Ishikawa (cell line): ENCODE measurements around the gene B4GALT5.

Experiments
- CEBPB ChIP-seq: IDR thresholded peaks from 2 replicates; pipeline ENCODE4 v1.6.1; 2012
- CREB1 ChIP-seq: IDR thresholded peaks from 2 replicates; pipeline ENCODE4 v1.6.1; 2012; ENCODE audit warnings: low read depth
- EGR1 ChIP-seq: IDR thresholded peaks from 2 replicates; pipeline ENCODE4 v1.6.1; 2012
- EP300 ChIP-seq: IDR thresholded peaks from 2 replicates; pipeline ENCODE4 v1.6.1; 2012; ENCODE audit warnings: borderline replicate concordance
- FOXM1 ChIP-seq: IDR thresholded peaks from 2 replicates; pipeline ENCODE4 v1.6.1; 2012; ENCODE audit warnings: low read depth, borderline replicate concordance
- NFIC ChIP-seq: IDR thresholded peaks from 2 replicates; pipeline ENCODE4 v1.6.1; 2012
- RAD21 ChIP-seq: IDR thresholded peaks from 2 replicates; pipeline ENCODE4 v1.6.1; 2012; ENCODE audit warnings: low read depth
- TAF1 ChIP-seq: IDR thresholded peaks from 2 replicates; pipeline ENCODE4 v1.6.1; 2012; ENCODE audit warnings: low read depth, mild to moderate bottlenecking
- TCF12 ChIP-seq: IDR thresholded peaks from 2 replicates; pipeline ENCODE4 v1.6.1; 2012; ENCODE audit warnings: low read depth
- TEAD4 ChIP-seq: IDR thresholded peaks from 2 replicates; pipeline ENCODE4 v1.6.1; 2012
- YY1 ChIP-seq: IDR thresholded peaks from 2 replicates; pipeline ENCODE4 v1.6.1; 2012; ENCODE audit warnings: low read depth
- ZBTB7A ChIP-seq: IDR thresholded peaks from 2 replicates; pipeline ENCODE4 v1.6.1; 2012; ENCODE audit warnings: low read depth
- TF ChIP-seq, protein P1 (sequence below): IDR thresholded peaks from 2 replicates; pipeline ENCODE4 v1.6.1; 2012
- TF ChIP-seq, protein P2 (sequence below): IDR thresholded peaks from 2 replicates; pipeline ENCODE4 v1.6.1; 2012
- TF ChIP-seq, protein P3 (sequence below): IDR thresholded peaks from 2 replicates; pipeline ENCODE4 v1.6.1; 2012; ENCODE audit warnings: low read depth, mild to moderate bottlenecking

B4GALT5 gene

DNA sequence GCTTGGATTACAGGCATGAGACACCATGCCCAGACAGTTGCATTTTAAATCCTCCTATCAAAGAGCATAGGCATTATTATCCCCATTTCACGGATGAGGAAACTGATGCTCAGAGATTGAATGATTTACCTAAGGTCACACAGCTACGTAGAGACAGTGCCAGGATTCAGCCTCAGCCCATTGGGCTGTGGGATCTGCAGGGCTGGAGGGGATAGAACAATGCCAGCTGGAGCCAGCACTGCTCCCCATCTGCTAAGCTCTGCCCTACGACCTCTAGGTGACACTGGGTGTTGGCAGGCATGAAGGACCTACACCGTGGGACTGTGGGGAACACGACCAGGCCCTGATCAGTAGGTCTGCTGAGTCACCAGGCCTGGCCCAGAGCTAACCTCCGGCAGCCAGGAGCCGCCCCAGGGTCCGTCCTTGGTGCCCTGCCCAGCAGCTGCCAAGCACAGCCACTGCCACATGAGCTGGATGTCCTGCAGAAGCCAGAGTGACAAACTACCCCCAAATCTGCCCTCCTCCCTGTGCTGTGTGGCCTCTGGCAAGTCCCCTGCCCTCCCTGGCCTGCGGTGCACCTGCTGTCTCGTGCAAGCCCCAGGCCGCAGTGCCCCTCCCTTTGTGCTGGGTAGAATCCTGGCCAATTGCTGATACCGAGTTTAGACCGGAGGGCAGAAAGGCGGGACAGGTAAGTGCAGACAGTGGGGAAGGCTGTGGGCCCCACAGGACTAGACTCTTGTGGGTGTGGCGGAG, 98.1 kb downstream of the B4GALT5 start:
- TF ChIP-seq, protein P1, sequence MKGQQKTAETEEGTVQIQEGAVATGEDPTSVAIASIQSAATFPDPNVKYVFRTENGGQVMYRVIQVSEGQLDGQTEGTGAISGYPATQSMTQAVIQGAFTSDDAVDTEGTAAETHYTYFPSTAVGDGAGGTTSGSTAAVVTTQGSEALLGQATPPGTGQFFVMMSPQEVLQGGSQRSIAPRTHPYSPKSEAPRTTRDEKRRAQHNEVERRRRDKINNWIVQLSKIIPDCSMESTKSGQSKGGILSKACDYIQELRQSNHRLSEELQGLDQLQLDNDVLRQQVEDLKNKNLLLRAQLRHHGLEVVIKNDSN: no peak
- no peak for TF ChIP-seq CREB1
- TF ChIP-seq FOXM1: no peak
- no peak for TF ChIP-seq TCF12
- TF ChIP-seq EP300: no peak
- TF ChIP-seq TAF1: no peak
- no peak for TF ChIP-seq ZBTB7A
- no peak for TF ChIP-seq YY1
- no peak for TF ChIP-seq RAD21
- TF ChIP-seq, protein P2, sequence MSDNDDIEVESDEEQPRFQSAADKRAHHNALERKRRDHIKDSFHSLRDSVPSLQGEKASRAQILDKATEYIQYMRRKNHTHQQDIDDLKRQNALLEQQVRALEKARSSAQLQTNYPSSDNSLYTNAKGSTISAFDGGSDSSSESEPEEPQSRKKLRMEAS: no peak
- TF ChIP-seq NFIC: no peak
- no peak for TF ChIP-seq CEBPB
- TF ChIP-seq TEAD4: no peak
- TF ChIP-seq, protein P3, sequence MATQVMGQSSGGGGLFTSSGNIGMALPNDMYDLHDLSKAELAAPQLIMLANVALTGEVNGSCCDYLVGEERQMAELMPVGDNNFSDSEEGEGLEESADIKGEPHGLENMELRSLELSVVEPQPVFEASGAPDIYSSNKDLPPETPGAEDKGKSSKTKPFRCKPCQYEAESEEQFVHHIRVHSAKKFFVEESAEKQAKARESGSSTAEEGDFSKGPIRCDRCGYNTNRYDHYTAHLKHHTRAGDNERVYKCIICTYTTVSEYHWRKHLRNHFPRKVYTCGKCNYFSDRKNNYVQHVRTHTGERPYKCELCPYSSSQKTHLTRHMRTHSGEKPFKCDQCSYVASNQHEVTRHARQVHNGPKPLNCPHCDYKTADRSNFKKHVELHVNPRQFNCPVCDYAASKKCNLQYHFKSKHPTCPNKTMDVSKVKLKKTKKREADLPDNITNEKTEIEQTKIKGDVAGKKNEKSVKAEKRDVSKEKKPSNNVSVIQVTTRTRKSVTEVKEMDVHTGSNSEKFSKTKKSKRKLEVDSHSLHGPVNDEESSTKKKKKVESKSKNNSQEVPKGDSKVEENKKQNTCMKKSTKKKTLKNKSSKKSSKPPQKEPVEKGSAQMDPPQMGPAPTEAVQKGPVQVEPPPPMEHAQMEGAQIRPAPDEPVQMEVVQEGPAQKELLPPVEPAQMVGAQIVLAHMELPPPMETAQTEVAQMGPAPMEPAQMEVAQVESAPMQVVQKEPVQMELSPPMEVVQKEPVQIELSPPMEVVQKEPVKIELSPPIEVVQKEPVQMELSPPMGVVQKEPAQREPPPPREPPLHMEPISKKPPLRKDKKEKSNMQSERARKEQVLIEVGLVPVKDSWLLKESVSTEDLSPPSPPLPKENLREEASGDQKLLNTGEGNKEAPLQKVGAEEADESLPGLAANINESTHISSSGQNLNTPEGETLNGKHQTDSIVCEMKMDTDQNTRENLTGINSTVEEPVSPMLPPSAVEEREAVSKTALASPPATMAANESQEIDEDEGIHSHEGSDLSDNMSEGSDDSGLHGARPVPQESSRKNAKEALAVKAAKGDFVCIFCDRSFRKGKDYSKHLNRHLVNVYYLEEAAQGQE: no peak
- no peak for TF ChIP-seq EGR1

DNA sequence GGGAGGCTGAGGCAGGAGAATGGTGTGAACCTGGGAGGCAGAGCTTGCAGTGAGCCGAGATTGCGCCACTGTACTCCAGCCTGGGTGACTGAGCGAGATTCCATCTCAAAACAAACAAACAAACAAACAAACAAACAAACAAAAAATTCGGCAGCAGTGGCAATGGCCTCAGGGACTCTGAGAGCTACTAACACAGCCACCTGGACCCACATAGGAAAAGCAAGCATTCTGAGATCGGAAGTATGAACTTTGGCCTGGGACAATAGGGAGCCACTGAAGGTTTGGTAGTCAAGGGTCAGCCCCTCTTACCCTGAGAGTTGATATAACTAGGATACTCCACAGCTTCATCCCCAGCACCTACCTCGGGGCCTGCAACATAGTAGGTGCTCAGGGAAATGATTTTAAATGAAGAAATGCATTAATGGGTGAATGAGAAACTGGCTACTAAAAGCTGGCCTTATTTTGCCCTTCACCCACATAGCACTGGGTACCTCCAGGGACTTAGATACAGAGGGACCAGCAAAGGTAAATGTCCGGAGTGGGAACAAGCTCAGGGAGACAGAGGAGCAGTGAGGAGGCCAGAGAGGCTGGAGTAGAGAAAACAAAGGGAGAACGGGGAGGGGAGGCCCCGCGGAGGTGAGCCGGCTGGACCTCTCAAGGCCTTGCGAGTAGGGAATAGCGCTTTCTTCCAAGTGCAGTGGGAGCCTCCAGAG, 99.2 kb downstream of the B4GALT5 start:
- TF ChIP-seq ZBTB7A (no peak), RAD21 (no peak), CEBPB (no peak), TCF12 (no peak), EGR1 (no peak), FOXM1 (no peak), NFIC (no peak), EP300 (no peak), TEAD4 (no peak), TAF1 (no peak)
- TF ChIP-seq, protein P3: no peak
- TF ChIP-seq, protein P2: no peak
- TF ChIP-seq, protein P1: no peak

DNA sequence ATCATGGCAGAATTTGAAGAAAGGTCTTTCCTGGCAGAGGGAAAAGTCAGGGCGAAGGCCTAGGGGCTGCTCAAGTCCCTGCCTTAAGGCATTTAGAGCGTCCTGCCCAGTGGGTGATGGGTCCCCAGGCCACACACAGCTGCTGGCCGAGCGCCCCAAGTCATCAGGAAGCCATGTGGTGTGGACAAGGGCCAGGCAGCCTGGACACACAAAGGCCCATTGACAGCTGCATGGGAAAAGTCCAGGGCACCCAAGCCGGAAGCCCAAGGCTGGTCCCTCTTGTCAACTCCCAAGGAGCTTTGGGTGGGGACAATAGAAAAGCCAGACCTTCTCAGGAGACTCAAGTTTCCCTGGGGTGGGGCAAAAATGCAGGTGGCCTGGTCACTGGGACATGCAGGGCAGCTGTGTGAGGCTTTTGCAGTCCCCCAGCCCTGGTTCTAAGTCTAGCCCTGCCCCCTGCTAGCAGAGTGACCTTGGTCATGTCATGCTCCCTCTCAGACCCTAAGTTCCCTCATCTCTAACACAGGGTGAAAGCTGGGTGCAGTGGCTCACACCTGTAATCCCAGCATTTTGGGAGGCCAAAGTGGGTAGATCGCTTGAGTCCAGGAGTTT, 101.4 kb downstream of the B4GALT5 start:
- 0 out of 2 replicates have a peak, but pooled peaks have one; percentile 13 for TF ChIP-seq TCF12
- no peak for TF ChIP-seq EGR1

DNA sequence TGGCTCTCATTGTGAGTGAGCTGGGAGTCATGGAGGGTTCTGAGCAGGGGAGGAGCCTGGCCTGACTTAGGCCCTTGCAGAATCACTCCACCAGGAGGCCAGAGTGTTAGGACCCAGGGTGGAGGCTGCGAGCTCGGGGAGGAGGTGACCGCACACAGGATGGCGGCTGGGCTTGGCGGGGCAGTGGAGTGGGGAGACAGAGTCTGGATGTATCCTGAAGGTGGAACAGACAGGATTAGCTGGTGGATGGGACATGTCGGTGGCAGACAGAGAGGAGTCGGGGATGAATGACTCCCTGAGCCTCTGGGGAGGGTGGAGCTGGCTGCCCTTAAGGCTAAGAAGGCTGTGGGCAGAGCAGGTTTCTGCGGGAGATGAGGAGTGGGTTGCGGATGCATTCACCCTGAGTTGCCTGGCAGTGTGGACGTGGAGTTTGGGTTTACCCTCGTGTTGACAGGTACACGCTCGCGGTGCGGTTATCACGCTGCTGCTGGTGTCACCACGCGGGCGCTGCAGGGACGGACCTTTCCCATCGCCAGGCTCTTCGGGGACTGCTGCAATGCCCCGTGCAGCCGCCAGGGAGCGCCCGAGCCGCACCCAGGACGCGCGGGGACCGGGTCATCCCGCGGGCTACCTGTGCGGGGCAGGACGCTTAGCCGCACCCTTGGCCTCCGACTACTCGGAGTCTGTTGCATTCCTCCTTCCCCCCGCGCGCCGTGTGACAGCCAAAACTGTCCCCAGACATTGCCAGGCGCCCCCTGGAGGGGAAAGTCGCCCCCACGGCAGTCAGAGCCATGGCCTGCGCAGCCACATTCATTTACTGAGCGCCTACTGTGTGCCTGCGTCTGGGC, 102.8 kb downstream of the B4GALT5 start:
- TF ChIP-seq RAD21 (peak; percentile 95), EP300 (no peak), YY1 (no peak), TEAD4 (no peak), TAF1 (no peak), TCF12 (no peak), EGR1 (no peak)
- TF ChIP-seq, protein P2: peak; percentile 82
